Liver (tissue), 9 donors: ENCODE measurements around the gene KCND2. TPM values are rescaled to one million over a fixed set of nuclear protein-coding genes. Genes with fewer than 3 reads are reported as not detected.

Experiments
- DNase-seq: peaks from one replicate; pipeline ENCODE4 v3.0.0-alpha.2; 2017; ENCODE audit warnings: low spot score
- H3K27ac ChIP-seq, 2 donors: one replicate each; pipeline ENCODE4 v1.7.0; 2013; ENCODE audit warnings: inconsistent platforms in 2 of 2, low read length in 2 of 2, control low read depth in 1 of 2, low read depth in 1 of 2, mild to moderate bottlenecking in 1 of 2
- H3K27me3 ChIP-seq, 4 donors: one replicate each; pipeline versions ENCODE4 v1.6.1 to v1.7.0; 2013; ENCODE audit warnings: low read length in 3 of 4, inconsistent platforms in 1 of 4, mild to moderate bottlenecking in 1 of 4, moderate library complexity in 1 of 4; ENCODE audit not compliant: control insufficient read depth in 4 of 4, insufficient read depth in 4 of 4
- H3K36me3 ChIP-seq, 4 donors: one replicate each; pipeline versions ENCODE4 v1.6.1 to v1.7.0; 2013; ENCODE audit warnings: low read length in 3 of 4, mild to moderate bottlenecking in 3 of 4, low read depth in 1 of 4, moderate library complexity in 1 of 4; ENCODE audit not compliant: control insufficient read depth in 4 of 4, insufficient read depth in 3 of 4
- H3K4me1 ChIP-seq, 4 donors: one replicate each; pipeline versions ENCODE4 v1.6.1 to v1.7.0; 2013; ENCODE audit warnings: low read length in 3 of 4, mild to moderate bottlenecking in 3 of 4, moderate library complexity in 1 of 4; ENCODE audit not compliant: control insufficient read depth in 4 of 4, insufficient read depth in 4 of 4
- H3K4me3 ChIP-seq, 3 donors: one replicate each; pipeline versions ENCODE4 v1.6.1 to v1.7.0; 2013; ENCODE audit warnings: low read length in 3 of 3, control low read depth in 1 of 3, low read depth in 1 of 3, mild to moderate bottlenecking in 1 of 3
- H3K9ac ChIP-seq, 2 donors: one replicate each; pipeline ENCODE4 v1.7.0; 2013; ENCODE audit warnings: low read length in 2 of 2, mild to moderate bottlenecking in 2 of 2, moderate library complexity in 2 of 2, control low read depth in 1 of 2, low read depth in 1 of 2
- H3K9me3 ChIP-seq, 4 donors: one replicate each; pipeline versions ENCODE4 v1.6.1 to v1.7.0; 2013; ENCODE audit warnings: low read length in 3 of 4; ENCODE audit not compliant: control insufficient read depth in 4 of 4
- ATF3 ChIP-seq: IDR thresholded peaks from 2 replicates; pipeline ENCODE4 v1.6.1; 2016; ENCODE audit warnings: antibody characterized with exemption
- CTCF ChIP-seq: fragments of 150-350 bp; IDR thresholded peaks from 2 replicates; pipeline ENCODE4 v1.5.1; 2017; ENCODE audit warnings: improper control_type of control experiment, low read depth, low read length; ENCODE audit not compliant: missing input control
- EGR1 ChIP-seq, 2 donors: IDR thresholded peaks; 2 replicates each; pipeline ENCODE4 v1.6.1; 2016 to 2018; ENCODE audit warnings: antibody characterized with exemption in 2 of 2, low read depth in 2 of 2
- FOXA1 ChIP-seq: IDR thresholded peaks from 2 replicates; pipeline ENCODE4 v1.6.1; 2016; ENCODE audit warnings: antibody characterized with exemption
- FOXA2 ChIP-seq: IDR thresholded peaks from 2 replicates; pipeline ENCODE4 v1.6.1; 2016; ENCODE audit warnings: antibody characterized with exemption
- GABPA ChIP-seq, 2 donors: IDR thresholded peaks in 1 of 2; conservative IDR thresholded peaks in 1 of 2; 2 replicates each; pipeline ENCODE4 v1.6.1; 2016; ENCODE audit warnings: antibody characterized with exemption in 2 of 2, mild to moderate bottlenecking in 1 of 2, moderate library complexity in 1 of 2
- HNF4A ChIP-seq, 2 donors: conservative IDR thresholded peaks; 2 replicates each; pipeline ENCODE4 v1.6.1; 2016; ENCODE audit warnings: antibody characterized with exemption in 2 of 2, mild to moderate bottlenecking in 2 of 2
- HNF4G ChIP-seq: IDR thresholded peaks from 2 replicates; pipeline ENCODE4 v1.6.1; 2016; ENCODE audit warnings: antibody characterized with exemption
- JUND ChIP-seq, 2 donors: IDR thresholded peaks; 2 replicates each; pipeline ENCODE4 v1.6.1; 2016; ENCODE audit warnings: antibody characterized with exemption in 2 of 2
- MAX ChIP-seq: IDR thresholded peaks from 2 replicates; pipeline ENCODE4 v1.6.1; 2016; ENCODE audit warnings: antibody characterized with exemption
- NR2F2 ChIP-seq: IDR thresholded peaks from 2 replicates; pipeline ENCODE4 v1.6.1; 2016; ENCODE audit warnings: antibody characterized with exemption
- RAD21 ChIP-seq, 2 donors: IDR thresholded peaks; 2 replicates each; pipeline ENCODE4 v1.6.1; 2016; ENCODE audit warnings: antibody characterized with exemption in 2 of 2, mild to moderate bottlenecking in 2 of 2
- REST ChIP-seq: IDR thresholded peaks from 2 replicates; pipeline ENCODE4 v1.6.1; 2016; ENCODE audit warnings: antibody characterized with exemption, mild to moderate bottlenecking
- RXRA ChIP-seq, 2 donors: IDR thresholded peaks; 2 replicates each; pipeline ENCODE4 v1.6.1; 2017 to 2018; ENCODE audit warnings: antibody characterized with exemption in 2 of 2, mild to moderate bottlenecking in 1 of 2
- SP1 ChIP-seq: IDR thresholded peaks from 2 replicates; pipeline ENCODE4 v1.6.1; 2018; ENCODE audit warnings: antibody characterized with exemption, mild to moderate bottlenecking
- TAF1 ChIP-seq: conservative IDR thresholded peaks from 2 replicates; pipeline ENCODE4 v1.6.1; 2016; ENCODE audit warnings: antibody characterized with exemption, mild to moderate bottlenecking
- YY1 ChIP-seq: IDR thresholded peaks from 2 replicates; pipeline ENCODE4 v1.6.1; 2016; ENCODE audit warnings: antibody characterized with exemption, mild to moderate bottlenecking
- ZBTB33 ChIP-seq: IDR thresholded peaks from 2 replicates; pipeline ENCODE4 v1.6.1; 2016; ENCODE audit warnings: antibody characterized with exemption
- WGBS: extraction: QIAGEN DNeasy Blood & Tissue Kit; methylation state at CpG from one replicate; pipeline ENCODE4 v1.1.7; 2013; 5-methylcytosine and 5-hydroxymethylcytosine counted together
- polyA plus RNA-seq, 2 donors: library from polyadenylated mRNA; stranded (reverse) in 1 of 2; unstranded in 1 of 2; fragments of 200-250 nt in 1 of 2; fragments of >200 nt in 1 of 2; fragmentation: Nextera tagmentation in 1 of 2; extraction: Ambion mirVana in 1 of 2; gene quantifications; one replicate each; pipeline versions ENCODE4 v1.2.1 to v1.2.3, GENCODE V29; 2013 to 2015
- total RNA-seq, 2 donors: library from RNA; depleted of rRNA; stranded (reverse); fragments of >200 nt; gene quantifications; one replicate each; pipeline ENCODE4 v1.2.3, GENCODE V29; 2014
- donor health status: healthy.
- donor health status: healthy.
- donor health status: healthy.
- donor health status: healthy.
- donor health status: healthy.

The KCND2 gene
- total and polyA plus RNA-seq, 4 donors = 0.02 to 0.22 (median 0.07) TPM

GRCh38 chr7:120550494-120551048, 277.6 kb downstream of the KCND2 start:
- WGBS = 66% methylated on average over 1 of the region's 1 CpG
- no peak overlapping the region for H3K4me3 ChIP-seq
- DNase-seq = no peak

More at GRCh38 chr7:120550494-120551048, 277.6 kb downstream of the KCND2 start:
- Histone ChIP-seq H3K9me3 (no peaks in the 10 kb centered on the region), H3K36me3 (no peaks in the 10 kb centered on the region), H3K4me1 (no peaks in the 10 kb centered on the region), H3K9ac (no peak overlapping the region), H3K27ac (no peak overlapping the region), H3K27me3 (no peaks in the 10 kb centered on the region)
- TF ChIP-seq JUND (IDR thresholded peaks at IDR 0.05) (no peak), CTCF (no peak), FOXA1 (no peak), REST (no peak), NR2F2 (no peak), ZBTB33 (no peak), TAF1 (no peak), FOXA2 (no peak), HNF4G (no peak), HNF4A (conservative IDR thresholded peaks at IDR 0.05) (no peak), YY1 (no peak), RXRA (IDR thresholded peaks at IDR 0.05) (no peak), GABPA (IDR thresholded peaks at IDR 0.05 in 1 of 2, conservative IDR thresholded peaks at IDR 0.05 in 1 of 2) (no peak), SP1 (no peak), RAD21 (IDR thresholded peaks at IDR 0.05) (no peak), MAX (no peak), ATF3 (no peak), EGR1 (IDR thresholded peaks at IDR 0.05; ENCODE audit: low read depth in 2 of 2) (no peak)
